IMR-90 (cell line): Measurements from ENCODE around the gene CLASRP. TPM values are rescaled to one million over a fixed set of nuclear protein-coding genes. Genes with fewer than 3 reads are reported as not detected.

Experiments
- ATAC-seq: fragments of 200-7000 bp; cut with Tn5 transposase; 2 replicates; pipeline ENCODE4 v1.9.1; 2020; ENCODE audit warnings: low read depth, mild to moderate bottlenecking, moderate library complexity
- BruUV-seq: library from RNA; stranded (reverse); fragments of 400-500 nt; replicated peaks from 2 replicates; lab custom pipeline; 2021; lab: Mats Ljungman, UMichigan
- CTCF ChIA-PET: fragments of 300-600 bp; formaldehyde crosslinking; extraction: SDS; loops from one replicate; lab custom pipeline; 2021; ENCODE audit warnings: antibody characterized with exemption; lab: Yijun Ruan, JAX
- POLR2A ChIA-PET: fragments of 300-600 bp; sonication (Branson Sonifier 250); formaldehyde crosslinking; loops from one replicate; lab custom pipeline; 2022; ENCODE audit warnings: antibody characterized with exemption; ENCODE audit not compliant: unreplicated experiment; lab: Charles Lee
- DNase-seq: peaks from one replicate; pipeline ENCODE4 v3.0.0; 2013
- H2AFZ ChIP-seq: replicated peaks from 2 replicates; pipeline ENCODE3; 2013; ENCODE audit warnings: low read length, mild to moderate bottlenecking; ENCODE audit not compliant: poor library complexity
- H2AK5ac ChIP-seq: 2 replicates; pipeline ENCODE4 v1.6.1; 2013; ENCODE audit warnings: low read depth, low read length, inconsistent platforms
- H2AK9ac ChIP-seq: replicated peaks from 2 replicates; pipeline ENCODE3; 2013; ENCODE audit warnings: mild to moderate bottlenecking, low read depth, low read length, moderate library complexity; ENCODE audit not compliant: poor library complexity
- H2BK120ac ChIP-seq: 2 replicates; pipeline ENCODE4 v1.6.1; 2013; ENCODE audit warnings: low read depth, low read length, inconsistent platforms
- H2BK15ac ChIP-seq: 3 replicates; pipeline ENCODE4 v1.6.1; 2013; ENCODE audit warnings: low read depth, low read length, inconsistent platforms
- H2BK20ac ChIP-seq: 2 replicates; pipeline ENCODE4 v1.6.1; 2013; ENCODE audit warnings: low read depth, mild to moderate bottlenecking, inconsistent platforms, low read length, moderate library complexity
- H2BK5ac ChIP-seq: 2 replicates; pipeline ENCODE4 v1.6.1; 2013; ENCODE audit warnings: mild to moderate bottlenecking, low read depth, low read length, inconsistent platforms; ENCODE audit not compliant: poor library complexity, severe bottlenecking
- H3K14ac ChIP-seq: replicated peaks from 2 replicates; pipeline ENCODE4 v1.6.1; 2013; ENCODE audit warnings: low read depth, low read length, inconsistent platforms
- H3K18ac ChIP-seq: 2 replicates; pipeline ENCODE4 v1.6.1; 2013; ENCODE audit warnings: low read depth, low read length, control low read depth
- H3K23ac ChIP-seq: 2 replicates; pipeline ENCODE4 v1.6.1; 2013; ENCODE audit warnings: low read depth, low read length, inconsistent platforms
- H3K27ac ChIP-seq: 2 replicates; pipeline ENCODE4 v1.5.1; 2013; ENCODE audit warnings: mild to moderate bottlenecking, control low read depth, low read length; ENCODE audit not compliant: insufficient read depth
- H3K27me3 ChIP-seq: 2 replicates; pipeline ENCODE4 v1.6.1; 2013; ENCODE audit warnings: low read length; ENCODE audit not compliant: control insufficient read depth, insufficient read depth
- H3K36me3 ChIP-seq: 2 replicates; pipeline ENCODE4 v1.6.1; 2013; ENCODE audit warnings: low read length, mixed read lengths; ENCODE audit not compliant: control insufficient read depth, insufficient read depth
- H3K4ac ChIP-seq: 2 replicates; pipeline ENCODE4 v1.6.1; 2013; ENCODE audit warnings: low read depth, low read length, inconsistent platforms
- H3K4me1 ChIP-seq: 2 replicates; pipeline ENCODE4 v1.6.1; 2013; ENCODE audit warnings: low read length, mixed read lengths; ENCODE audit not compliant: control insufficient read depth, insufficient read depth
- H3K4me2 ChIP-seq: 2 replicates; pipeline ENCODE4 v1.6.1; 2013; ENCODE audit warnings: low read depth, mild to moderate bottlenecking, control low read depth, low read length, moderate library complexity
- H3K4me3 ChIP-seq: 2 replicates; pipeline ENCODE4 v1.5.1; 2013; ENCODE audit warnings: low read depth, mild to moderate bottlenecking, control low read depth, low read length, moderate library complexity; ENCODE audit not compliant: insufficient read depth
- H3K56ac ChIP-seq: 2 replicates; pipeline ENCODE4 v1.6.1; 2013; ENCODE audit warnings: low read length, inconsistent platforms; ENCODE audit not compliant: insufficient read depth; ENCODE audit errors: extremely low read depth
- H3K79me1 ChIP-seq, 2 experiments: 2 replicates each; pipeline ENCODE4 v1.6.1; 2013; ENCODE audit warnings: low read length in 2 of 2, inconsistent platforms in 1 of 2, low read depth in 1 of 2
- H3K9ac ChIP-seq: 2 replicates; pipeline ENCODE4 v1.6.1; 2013; ENCODE audit warnings: low read depth, low read length, control low read depth
- H3K9me1 ChIP-seq: 2 replicates; pipeline ENCODE4 v1.6.1; 2013; ENCODE audit warnings: low read length, inconsistent platforms; ENCODE audit not compliant: insufficient read depth
- H3K9me3 ChIP-seq: 2 replicates; pipeline ENCODE4 v1.6.1; 2013; ENCODE audit warnings: low read length; ENCODE audit not compliant: control insufficient read depth, insufficient read depth
- H4K20me1 ChIP-seq: 2 replicates; pipeline ENCODE4 v1.6.1; 2013; ENCODE audit warnings: low read length, inconsistent platforms; ENCODE audit not compliant: insufficient read depth
- H4K5ac ChIP-seq: 2 replicates; pipeline ENCODE4 v1.6.1; 2013; ENCODE audit warnings: mild to moderate bottlenecking, low read depth, low read length, control low read depth
- H4K8ac ChIP-seq, 2 experiments: 2 replicates each; pipeline ENCODE4 v1.6.1; 2013; ENCODE audit warnings: low read depth in 2 of 2, low read length in 2 of 2, control low read depth in 1 of 2, inconsistent platforms in 1 of 2
- H4K91ac ChIP-seq: 2 replicates; pipeline ENCODE4 v1.6.1; 2013; ENCODE audit warnings: low read depth, low read length, inconsistent platforms; ENCODE audit not compliant: insufficient read depth
- BHLHE40 ChIP-seq: fragments of 150-350 bp; IDR thresholded peaks from 2 replicates; pipeline ENCODE4 v1.6.1; 2016; ENCODE audit warnings: mild to moderate bottlenecking, low read depth, low read length
- CEBPB ChIP-seq: IDR thresholded peaks from 2 replicates; pipeline ENCODE4 v1.6.1; 2012; ENCODE audit warnings: low read depth, low read length, improper control_type of control experiment
- CHD1 ChIP-seq: IDR thresholded peaks from 2 replicates; pipeline ENCODE4 v1.6.1; 2012; ENCODE audit warnings: low read depth, low read length, improper control_type of control experiment
- CTCF ChIP-seq: conservative IDR thresholded peaks from 2 replicates; pipeline ENCODE4 v1.5.1; 2012; ENCODE audit warnings: mild to moderate bottlenecking, low read depth, low read length, improper control_type of control experiment
- FOS ChIP-seq: fragments of 150-350 bp; IDR thresholded peaks from 2 replicates; pipeline ENCODE4 v1.6.1; 2016; ENCODE audit warnings: low read depth, low read length
- MAFK ChIP-seq: IDR thresholded peaks from 2 replicates; pipeline ENCODE4 v1.6.1; 2012; ENCODE audit warnings: low read depth, low read length, improper control_type of control experiment
- MAZ ChIP-seq: IDR thresholded peaks from 2 replicates; pipeline ENCODE4 v1.6.1; 2012; ENCODE audit warnings: low read depth, mild to moderate bottlenecking, low read length, improper control_type of control experiment, moderate library complexity, borderline replicate concordance
- MXI1 ChIP-seq: IDR thresholded peaks from 2 replicates; pipeline ENCODE4 v1.6.1; 2012; ENCODE audit warnings: low read depth, mild to moderate bottlenecking, low read length, moderate library complexity, borderline replicate concordance
- NFE2L2 ChIP-seq: fragments of 150-350 bp; IDR thresholded peaks from 2 replicates; pipeline ENCODE4 v1.6.1; 2016; ENCODE audit warnings: low read depth, mild to moderate bottlenecking, low read length
- POLR2A ChIP-seq: IDR thresholded peaks from 2 replicates; pipeline ENCODE4 v1.6.1; 2012; ENCODE audit warnings: mild to moderate bottlenecking, low read depth, low read length
- RAD21 ChIP-seq: IDR thresholded peaks from 2 replicates; pipeline ENCODE4 v1.6.1; 2012; ENCODE audit warnings: low read length, improper control_type of control experiment
- RCOR1 ChIP-seq: IDR thresholded peaks from 2 replicates; pipeline ENCODE4 v1.6.1; 2012; ENCODE audit warnings: mild to moderate bottlenecking, low read length, improper control_type of control experiment; ENCODE audit not compliant: insufficient replicate concordance
- RFX5 ChIP-seq: IDR thresholded peaks from 2 replicates; pipeline ENCODE4 v1.8.0; 2012; ENCODE audit warnings: low read depth, mild to moderate bottlenecking, low read length, moderate library complexity
- SMC3 ChIP-seq: fragments of 150-350 bp; IDR thresholded peaks from 2 replicates; pipeline ENCODE4 v1.6.1; 2016; ENCODE audit warnings: low read depth, mild to moderate bottlenecking, antibody characterized with exemption, low read length, moderate library complexity
- USF2 ChIP-seq: fragments of 150-350 bp; IDR thresholded peaks from 2 replicates; pipeline ENCODE4 v1.6.1; 2017; ENCODE audit warnings: mild to moderate bottlenecking, antibody characterized with exemption, low read length, low read depth
- WGBS, 2 experiments: methylation state at CpG; one replicate each; pipeline versions ENCODE4 v1.1.5 to v1.1.7; 2013; ENCODE audit warnings: missing lambda C conversion rate in 2 of 2; ENCODE audit not compliant: insufficient read length in 1 of 2; ENCODE audit errors: extremely low coverage in 2 of 2; 5-methylcytosine and 5-hydroxymethylcytosine counted together
- dilution Hi-C: fragments of 300-500 bp; cut with HindIII; formaldehyde crosslinking; loops from one replicate; pipeline ENCODE4 v1.14.3; 2018; ENCODE audit warnings: low sequenced_read_pairs; ENCODE audit not compliant: unreplicated experiment
- in situ Hi-C: fragments of 300-500 bp; cut with MboI; formaldehyde crosslinking; loops from 3 replicates; pipeline ENCODE4 v1.14.3; 2019; ENCODE audit warnings: low sequenced_read_pairs, inconsistent platforms, mixed read lengths
- intact Hi-C: fragments of 100-400 bp; cut with micrococcal nuclease; formaldehyde crosslinking; loops from 2 replicates; pipeline ENCODE4 v1.10.0; 2022
- polyA plus RNA-seq, 3 experiments: library from polyadenylated mRNA; depleted of rRNA; stranded (reverse); fragments of >200 nt; gene quantifications; 2 replicates each; pipeline ENCODE4 v1.2.3, GENCODE V29; 2012; ENCODE audit warnings: low replicate concordance in 1 of 3
- total RNA-seq: library from RNA; depleted of rRNA; stranded (reverse); fragments of >200 nt; gene quantifications from 2 replicates; pipeline ENCODE4 v1.2.3, GENCODE V29; 2012
- TF ChIP-seq, protein P1 (sequence below): fragments of 150-350 bp; IDR thresholded peaks from 2 replicates; pipeline ENCODE4 v1.6.1; 2016; ENCODE audit warnings: low read depth, mild to moderate bottlenecking, low read length, moderate library complexity, borderline replicate concordance

The CLASRP gene
- total and polyA plus RNA-seq, 2 of the 4 experiments (the other 2 are of a cell fraction), result 19.9 to 31.7 TPM

DNA sequence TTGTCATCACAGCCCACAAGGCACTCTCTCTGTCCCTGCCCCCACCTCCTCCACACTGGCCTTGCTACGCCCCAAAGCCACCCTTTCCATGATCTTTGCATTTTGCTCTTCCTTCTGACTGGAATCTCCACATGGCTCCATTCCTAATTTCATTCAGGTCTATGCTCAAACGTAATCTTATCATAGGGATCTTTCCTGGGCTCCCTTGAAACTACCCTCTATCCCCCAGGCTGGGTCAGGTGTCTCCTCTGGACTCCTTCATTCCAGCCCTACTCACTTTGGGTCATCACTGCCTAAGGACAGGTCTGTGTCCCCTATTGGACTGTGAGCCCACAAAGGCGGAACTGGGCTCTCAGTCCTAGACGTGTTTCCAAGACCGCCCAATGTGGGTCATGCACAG lies 43.3 kb downstream of the CLASRP start:
- Histone ChIP-seq H4K8ac (no peak overlapping the region), H2AFZ (no peak overlapping the region), H4K5ac (no peak overlapping the region), H2AK5ac (no peak overlapping the region), H2BK120ac (no peak overlapping the region), H3K4me1 (peaks cover 5% of the 10 kb centered on the region; the same call in 1 of the 2 replicates), H3K56ac (no peak overlapping the region), H3K18ac (no peak overlapping the region), H3K9me3 (no peaks in the 10 kb centered on the region), H4K20me1 (no peaks in the 10 kb centered on the region; the same call in 1 of the 2 replicates), H2AK9ac (no peak overlapping the region), H3K4me2 (no peak overlapping the region), H3K36me3 (peaks cover 16% of the 10 kb centered on the region), H4K91ac (no peak overlapping the region), H3K4me3 (no peak overlapping the region), H3K27ac (no peak overlapping the region), H3K27me3 (no peaks in the 10 kb centered on the region), H3K9ac (no peak overlapping the region), H2BK5ac (no peak overlapping the region), H3K79me1 (peaks cover 23 to 63% of the 10 kb centered on the region in 2 experiments), H2BK15ac (no peak overlapping the region), H2BK20ac (no peak overlapping the region), H3K4ac (no peak overlapping the region), H3K9me1 (peaks cover 15% of the 10 kb centered on the region), H3K14ac (no peak overlapping the region), H3K23ac (no peak overlapping the region)
- 94% methylated on average over 3 of the region's 5 CpGs; no CpG with 5 or more reads in 1 of the 2 experiments for WGBS, 2 experiments
- no peak for ATAC-seq
- in situ Hi-C loops (no loop called here), intact Hi-C loops (no loop called here), dilution Hi-C loops (no loop called here)
- BruUV-seq, result no TSS peak
- ChIA-PET POLR2A (no interaction called here), CTCF (no interaction called here)
- TF ChIP-seq CTCF, result no peak
- no peak for TF ChIP-seq BHLHE40
- TF ChIP-seq CEBPB, result no peak
- TF ChIP-seq MXI1, result no peak
- TF ChIP-seq MAFK, result no peak
- TF ChIP-seq, protein P1, sequence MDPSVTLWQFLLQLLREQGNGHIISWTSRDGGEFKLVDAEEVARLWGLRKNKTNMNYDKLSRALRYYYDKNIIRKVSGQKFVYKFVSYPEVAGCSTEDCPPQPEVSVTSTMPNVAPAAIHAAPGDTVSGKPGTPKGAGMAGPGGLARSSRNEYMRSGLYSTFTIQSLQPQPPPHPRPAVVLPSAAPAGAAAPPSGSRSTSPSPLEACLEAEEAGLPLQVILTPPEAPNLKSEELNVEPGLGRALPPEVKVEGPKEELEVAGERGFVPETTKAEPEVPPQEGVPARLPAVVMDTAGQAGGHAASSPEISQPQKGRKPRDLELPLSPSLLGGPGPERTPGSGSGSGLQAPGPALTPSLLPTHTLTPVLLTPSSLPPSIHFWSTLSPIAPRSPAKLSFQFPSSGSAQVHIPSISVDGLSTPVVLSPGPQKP, result no peak
- no peak for TF ChIP-seq SMC3
- TF ChIP-seq RCOR1, result no peak
- TF ChIP-seq CHD1, result no peak
- no peak for TF ChIP-seq NFE2L2
- no peak for TF ChIP-seq USF2
- no peak for TF ChIP-seq RAD21
- TF ChIP-seq POLR2A, result no peak
- TF ChIP-seq MAZ, result no peak
- no peak for TF ChIP-seq RFX5
- no peak for TF ChIP-seq FOS
- no peak for DNase-seq
